GM12892 (cell line): Measurements from ENCODE around the gene BAIAP3.

ENCODE experiments used
- POLR2A ChIP-seq: IDR thresholded peaks from 2 replicates; pipeline ENCODE4 v1.6.1; 2011; ENCODE audit warnings: low read depth, low read length, control low read depth
- POLR2AphosphoS5 ChIP-seq: IDR thresholded peaks from 2 replicates; pipeline ENCODE4 v1.6.1; 2011; ENCODE audit warnings: low read depth, low read length, control low read depth

DNA sequence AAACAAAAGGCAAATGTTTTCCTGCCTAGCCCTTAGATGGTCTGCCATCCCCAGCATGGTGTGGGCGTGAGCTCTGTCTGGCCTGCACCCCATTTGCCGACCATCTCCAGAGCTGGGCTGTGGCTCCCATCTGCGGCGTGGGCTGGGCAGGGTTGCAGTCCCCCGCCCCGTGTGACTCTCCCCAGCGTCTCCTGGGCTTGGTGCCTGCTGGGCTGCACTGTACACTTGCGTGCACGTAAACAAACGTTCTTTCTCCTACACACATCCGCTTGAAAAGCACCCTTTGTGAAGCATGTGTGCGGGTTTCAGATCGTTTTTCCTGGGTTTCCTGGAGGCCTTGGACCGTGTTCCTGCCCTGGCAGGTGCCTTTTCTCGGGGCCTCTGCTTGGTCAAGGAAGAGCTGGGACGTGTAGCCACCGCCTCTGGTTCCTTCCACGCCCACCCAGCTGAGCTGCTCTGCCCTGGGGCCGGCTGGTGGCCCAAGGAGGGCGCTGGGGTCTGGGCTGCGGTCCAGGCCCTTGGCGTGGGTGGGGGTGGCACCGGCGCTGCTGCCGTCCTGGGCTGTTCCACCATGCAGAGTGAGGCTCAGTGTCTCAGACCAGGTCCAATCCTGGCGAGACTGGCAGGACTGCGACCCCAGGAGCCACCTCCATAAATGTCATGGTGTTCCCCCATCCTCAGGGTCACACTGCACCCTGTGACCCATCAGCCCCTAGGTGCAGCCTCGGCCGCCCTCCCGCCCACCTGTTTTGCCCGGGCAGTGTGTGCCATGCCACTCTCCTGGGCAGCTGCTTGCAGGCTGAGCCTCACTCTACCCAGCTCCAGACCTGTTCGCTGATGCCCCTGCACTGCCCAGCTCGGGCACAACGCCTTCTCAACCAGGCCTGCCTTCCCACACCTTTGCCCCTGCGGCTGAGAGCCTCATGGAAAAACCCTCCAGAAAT, 9.9 kb upstream of the BAIAP3 start:
- TF ChIP-seq POLR2AphosphoS5 (no peak; the same call in 1 of the 2 replicates), POLR2A (no peak)
